Measurements from ENCODE around the gene ZNF892.
A peak's percentile ranks its signal among the peaks of the same experiment; 100 is the strongest.
"Not testable (repeated sequence)": the region's sequence is repeated elsewhere in the genome, so short reads cannot be mapped to it uniquely, and the experiment has no call there.

Gene ZNF892

GRCh38 chr2:95185973-95186372 is 21.3 kb upstream of the ZNF892 start:
- FAIRE-seq: no peak
- no peak for DNase-seq (ENCODE audit: insufficient read length, low spot score)
- TF ChIP-seq POLR2A (IDR thresholded peaks at IDR 0.05; ENCODE audit: low read depth, low read length): no peak

- DNase-seq (ENCODE audit: insufficient read length, low spot score); FAIRE-seq: not testable (repeated sequence)
These were observed 14.4 kb upstream of the ZNF892 start for GRCh38 chr2:95192956-95193355.

GRCh38 chr2:95203911-95204310 is 3.4 kb upstream of the ZNF892 start:
- FAIRE-seq (no peak), DNase-seq (ENCODE audit: insufficient read length, low spot score) (no peak)
- TF ChIP-seq POLR2A (IDR thresholded peaks at IDR 0.05; ENCODE audit: low read depth, low read length): no peak

- DNase-seq (ENCODE audit: insufficient read length, low spot score) (no peak), FAIRE-seq (no peak)
- no peak for TF ChIP-seq POLR2A (IDR thresholded peaks at IDR 0.05; ENCODE audit: low read depth, low read length)
These were observed 2.9 kb upstream of the ZNF892 start for GRCh38 chr2:95204396-95204795.

- no peak for DNase-seq (ENCODE audit: insufficient read length, low spot score)
- no peak for TF ChIP-seq POLR2A (IDR thresholded peaks at IDR 0.05; ENCODE audit: low read depth, low read length)
- no peak for FAIRE-seq
These were observed 1.2 kb upstream of the ZNF892 start for GRCh38 chr2:95206096-95206495.

- no peak for TF ChIP-seq POLR2A (IDR thresholded peaks at IDR 0.05; ENCODE audit: low read depth, low read length)
- DNase-seq (ENCODE audit: insufficient read length, low spot score) (no peak), FAIRE-seq (no peak)
These were observed 785 bp downstream of the ZNF892 start for GRCh38 chr2:95208106-95208505.

GRCh38 chr2:95215018-95215612 is 7.8 kb downstream of the ZNF892 start:
- FAIRE-seq (no peak), DNase-seq (ENCODE audit: insufficient read length, low spot score) (no peak)
- no peak for TF ChIP-seq POLR2A (IDR thresholded peaks at IDR 0.05; ENCODE audit: low read depth, low read length)

GRCh38 chr2:95220449-95220848 is 13.1 kb downstream of the ZNF892 start:
- DNase-seq (ENCODE audit: insufficient read length, low spot score) (no peak), FAIRE-seq (no peak)
- TF ChIP-seq POLR2A (IDR thresholded peaks at IDR 0.05; ENCODE audit: low read depth, low read length): no peak

- no peak for DNase-seq (ENCODE audit: insufficient read length, low spot score)
- TF ChIP-seq POLR2A (IDR thresholded peaks at IDR 0.05; ENCODE audit: low read depth, low read length): no peak
- no peak for FAIRE-seq
These were observed 18.3 kb downstream of the ZNF892 start for GRCh38 chr2:95225658-95226057.

- FAIRE-seq: peak; percentile 89
- TF ChIP-seq POLR2A (IDR thresholded peaks at IDR 0.05; ENCODE audit: low read depth, low read length): no peak
These were observed 24.4 kb downstream of the ZNF892 start for GRCh38 chr2:95231723-95232122.

GRCh38 chr2:95232232-95232631 is 24.9 kb downstream of the ZNF892 start:
- no peak for TF ChIP-seq POLR2A (IDR thresholded peaks at IDR 0.05; ENCODE audit: low read depth, low read length)
- FAIRE-seq (no peak), DNase-seq (ENCODE audit: insufficient read length, low spot score) (no peak)

More at GRCh38 chr2:95231723-95232122, 24.4 kb downstream of the ZNF892 start:
- DNase-seq (ENCODE audit: insufficient read length, low spot score): peak; percentile 66

- no peak for FAIRE-seq
- TF ChIP-seq POLR2A (IDR thresholded peaks at IDR 0.05; ENCODE audit: low read depth, low read length): no peak
- DNase-seq (ENCODE audit: insufficient read length, low spot score): no peak
These were observed 27.0 kb downstream of the ZNF892 start for GRCh38 chr2:95234286-95234785.

GRCh38 chr2:95234816-95235215 is 27.5 kb downstream of the ZNF892 start:
- DNase-seq (ENCODE audit: insufficient read length, low spot score) (no peak), FAIRE-seq (no peak)
- no peak for TF ChIP-seq POLR2A (IDR thresholded peaks at IDR 0.05; ENCODE audit: low read depth, low read length)

- TF ChIP-seq POLR2A (IDR thresholded peaks at IDR 0.05; ENCODE audit: low read depth, low read length): no peak
- DNase-seq (ENCODE audit: insufficient read length, low spot score) (no peak), FAIRE-seq (no peak)
These were observed 30.8 kb downstream of the ZNF892 start for GRCh38 chr2:95238131-95238530.

GRCh38 chr2:95240091-95240490 is 32.8 kb downstream of the ZNF892 start:
- no peak for DNase-seq (ENCODE audit: insufficient read length, low spot score)
- FAIRE-seq: no peak
- TF ChIP-seq POLR2A (IDR thresholded peaks at IDR 0.05; ENCODE audit: low read depth, low read length): no peak

GRCh38 chr2:95240556-95240955 is 33.2 kb downstream of the ZNF892 start:
- no peak for TF ChIP-seq POLR2A (IDR thresholded peaks at IDR 0.05; ENCODE audit: low read depth, low read length)
- FAIRE-seq: no peak
- no peak for DNase-seq (ENCODE audit: insufficient read length, low spot score)

GRCh38 chr2:95242084-95242483 is 34.8 kb downstream of the ZNF892 start:
- not testable (repeated sequence) for DNase-seq (ENCODE audit: insufficient read length, low spot score); FAIRE-seq
